ENCODE results near the gene NVL. TPM values are rescaled to one million over a fixed set of nuclear protein-coding genes. Genes with fewer than 3 reads are reported as not detected.
A peak's percentile ranks its signal among the peaks of the same experiment; 100 is the strongest.

Gene NVL
- polyA plus RNA-seq, 1 donor from 2014 or later, result 21.4 TPM

DNA sequence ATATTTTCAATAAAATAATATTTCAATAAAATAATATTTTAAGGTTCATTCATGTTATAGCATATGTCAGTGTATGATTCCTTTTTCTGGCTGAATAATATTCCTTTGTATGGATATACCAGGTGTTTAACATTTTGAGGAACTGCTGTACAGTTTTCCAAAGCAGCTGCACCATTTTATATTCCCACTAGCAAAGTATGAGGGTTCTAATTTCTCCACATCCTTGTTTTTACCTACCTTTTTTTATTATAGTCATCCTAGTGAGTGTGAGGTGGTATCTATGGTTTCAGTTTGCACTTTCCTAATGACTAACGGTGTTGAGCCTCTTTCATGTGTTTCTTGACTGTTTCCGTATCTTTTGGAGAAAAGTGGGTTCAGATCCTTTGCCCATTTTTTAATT, 141.7 kb downstream of the NVL start:
- peak overlapping the region in 2 of 4 donors; percentile 15 to 78 for H3K4me3 Mint-ChIP-seq
- H3K36me3 Mint-ChIP-seq, result peaks cover 7% of the 10 kb centered on the region
- peaks cover 29 to 44% (median 33%) of the 10 kb centered on the region in 3 donors for H3K4me1 Mint-ChIP-seq
- H3K9me3 Mint-ChIP-seq, result no peaks in the 10 kb centered on the region
- peak overlapping the region in 2 of 3 donors; percentile 41 to 89 for H3K27ac Mint-ChIP-seq
- no peaks in the 10 kb centered on the region for H3K27me3 Mint-ChIP-seq

DNA sequence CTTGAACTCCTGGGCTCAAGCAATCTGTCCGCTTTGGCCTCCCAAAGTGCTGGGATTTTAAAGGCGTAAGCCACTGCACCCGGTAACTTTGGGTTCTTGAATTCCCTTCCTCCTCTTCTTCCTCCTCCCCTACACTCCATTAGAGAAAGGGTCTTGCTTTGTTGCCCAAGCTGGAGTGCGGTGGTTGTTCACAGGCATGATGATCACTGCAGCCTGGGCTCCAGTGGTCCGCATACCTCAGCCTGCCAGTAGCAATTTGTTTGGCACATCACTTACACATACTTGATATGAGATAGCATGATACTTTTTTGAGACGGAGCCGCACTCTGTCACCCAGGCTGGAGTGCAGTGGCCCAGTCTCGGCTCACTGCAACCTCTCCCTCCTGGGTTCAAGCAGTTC, 144.8 kb downstream of the NVL start:
- Mint-ChIP-seq H3K27me3 (no peaks in the 10 kb centered on the region), H3K4me1 (peaks cover 32 to 43% (median 34%) of the 10 kb centered on the region in 3 donors)

DNA sequence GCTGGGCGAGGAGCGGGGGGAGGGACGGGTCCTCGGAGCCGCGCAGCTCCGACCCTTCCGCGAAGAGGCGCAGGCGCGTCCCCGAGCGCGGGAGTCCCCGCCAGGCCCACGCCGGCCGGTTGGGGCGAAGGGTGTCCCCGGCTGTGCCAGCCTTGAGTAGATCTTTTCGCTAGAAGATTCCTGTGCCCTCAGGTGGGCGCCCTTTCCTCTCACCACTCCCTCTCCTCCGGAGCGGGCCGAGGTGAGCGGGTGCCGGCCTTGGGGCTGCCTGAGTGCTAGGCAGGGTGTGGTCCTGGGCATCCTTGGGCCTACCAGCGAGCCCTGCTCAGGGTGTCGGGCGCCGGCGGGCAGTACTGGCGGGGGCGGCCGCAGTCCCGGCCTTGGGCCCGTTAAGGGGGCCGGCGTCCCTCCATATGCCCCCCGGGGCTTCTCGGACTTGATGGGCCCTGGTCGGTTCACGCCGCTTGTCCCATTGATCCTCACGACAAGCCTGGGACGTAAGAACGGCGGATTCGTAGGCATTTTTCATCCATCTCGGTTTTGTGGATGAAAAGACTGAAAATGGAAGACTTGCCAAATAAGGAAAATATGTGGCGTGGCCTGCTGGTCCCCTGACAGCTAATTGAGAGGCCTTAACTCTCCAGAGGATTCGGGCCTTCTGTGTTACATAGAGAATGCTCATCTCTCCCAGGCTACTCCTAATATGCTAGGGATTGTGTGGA, 146.2 kb downstream of the NVL start:
- H3K36me3 Mint-ChIP-seq, result peaks cover 6% of the 10 kb centered on the region
- peaks cover 26 to 40% (median 31%) of the 10 kb centered on the region in 3 donors for H3K4me1 Mint-ChIP-seq
- H3K9me3 Mint-ChIP-seq, result peaks cover 0 to 1% (median 0%) of the 10 kb centered on the region in 3 donors
- H3K27me3 Mint-ChIP-seq, result no peaks in the 10 kb centered on the region
- H3K27ac Mint-ChIP-seq, result peak overlapping the region; percentile 93 to 95 (median 95)
- peak overlapping the region; percentile 89 to 97 (median 93) for H3K4me3 Mint-ChIP-seq

More for the DNA sequence above, 144.8 kb downstream of the NVL start:
- peak overlapping the region; percentile 73 to 95 (median 95) for H3K27ac Mint-ChIP-seq
- H3K4me3 Mint-ChIP-seq, result peak overlapping the region; percentile 89 to 97 (median 93)
- peaks cover 6% of the 10 kb centered on the region for H3K36me3 Mint-ChIP-seq
- peaks cover 0 to 1% (median 0%) of the 10 kb centered on the region in 3 donors for H3K9me3 Mint-ChIP-seq

DNA sequence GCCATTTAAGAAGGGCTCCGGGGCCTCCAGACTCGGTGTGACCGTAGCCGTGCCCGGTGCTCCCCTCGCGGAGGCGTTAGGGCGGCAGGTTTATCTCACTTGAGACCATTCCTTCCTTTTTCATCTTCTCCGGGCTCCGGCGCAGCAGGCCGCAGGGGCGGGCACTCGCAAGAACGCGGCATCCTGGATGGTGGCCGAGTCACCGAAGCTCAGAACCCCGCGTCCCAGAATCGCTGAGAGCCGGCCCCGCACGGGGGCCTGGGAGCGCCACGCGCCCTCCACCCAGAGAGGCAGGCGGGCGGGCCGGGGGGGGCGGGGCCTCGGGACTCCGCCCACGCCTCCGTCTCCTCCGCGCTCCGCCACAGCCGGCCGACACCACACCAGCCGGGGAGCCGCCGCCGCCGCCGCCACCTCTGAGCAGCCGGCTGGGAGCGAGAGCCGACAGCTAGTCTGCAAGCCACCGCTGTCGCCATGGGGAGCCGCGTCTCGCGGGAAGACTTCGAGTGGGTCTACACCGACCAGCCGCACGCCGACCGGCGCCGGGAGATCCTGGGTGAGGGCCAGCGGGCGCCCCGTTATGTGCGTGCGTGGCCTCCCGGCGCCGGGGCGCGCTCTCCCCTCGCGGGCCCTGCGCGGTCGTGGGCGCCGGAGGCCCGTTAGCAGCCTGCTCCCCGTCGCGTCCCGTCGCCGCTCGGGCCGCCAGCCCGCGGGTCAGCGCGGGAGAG, 146.9 kb downstream of the NVL start, which contains the start of gene DEGS1:
DEGS1 (plus strand) TSS at position 375 of the 725 bp plus-strand sequence; CDS start at position 472, 97 bp downstream.
- peaks cover 2% of the 10 kb centered on the region for H3K36me3 Mint-ChIP-seq
- H3K27ac Mint-ChIP-seq, result peak within 1 kb of the TSS; percentile 95 to 100 (median 97)
- H3K4me1 Mint-ChIP-seq, result peaks cover 21 to 34% (median 26%) of the 10 kb centered on the region in 3 donors
- H3K9me3 Mint-ChIP-seq, result peaks cover 0 to 1% (median 0%) of the 10 kb centered on the region in 3 donors
- no peaks in the 10 kb centered on the region for H3K27me3 Mint-ChIP-seq
- H3K4me3 Mint-ChIP-seq, result peak within 1 kb of the TSS; percentile 91 to 97 (median 94)

DNA sequence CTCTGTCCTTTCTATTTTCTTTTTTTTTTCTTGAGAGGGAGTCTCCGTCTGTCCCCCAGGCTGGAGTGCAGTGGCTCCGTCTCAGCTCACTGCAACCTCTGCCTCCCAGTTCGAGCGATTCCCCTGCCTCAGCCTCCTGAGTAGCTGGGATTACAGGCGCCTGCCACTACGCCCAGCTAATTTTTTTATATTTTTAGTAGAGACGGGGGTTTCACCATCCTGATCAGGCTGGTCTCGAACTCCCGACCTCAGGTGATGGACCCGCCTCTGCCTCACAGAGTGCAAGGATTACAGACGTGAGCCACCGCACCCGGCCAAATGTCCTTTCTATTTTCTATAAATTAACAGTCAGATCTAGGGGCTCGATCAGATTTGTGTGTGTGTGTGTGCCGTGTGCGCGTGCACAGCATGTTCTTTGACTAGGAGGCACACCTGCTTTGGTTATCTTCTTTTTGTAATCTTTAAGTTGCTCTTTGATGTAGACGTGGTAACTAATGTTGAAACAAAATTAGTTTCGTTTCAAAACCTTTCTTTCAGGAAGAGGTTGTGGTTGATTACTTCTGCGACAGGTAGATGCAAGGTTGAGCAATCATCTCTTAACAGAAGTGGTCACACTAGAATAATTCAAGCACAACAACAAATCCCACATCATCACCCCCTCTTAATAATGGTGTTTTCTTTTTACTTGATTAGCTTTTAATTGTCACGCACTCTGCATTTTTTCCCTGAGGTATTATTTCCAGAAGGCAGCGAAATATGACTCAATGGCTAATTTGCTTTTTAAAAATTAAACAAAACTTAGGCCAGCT, 147.7 kb downstream of the NVL start:
- Mint-ChIP-seq H3K36me3 (peaks cover 2% of the 10 kb centered on the region), H3K27me3 (no peaks in the 10 kb centered on the region), H3K27ac (peak overlapping the region; percentile 95 to 100 (median 97)), H3K9me3 (peaks cover 0 to 1% (median 0%) of the 10 kb centered on the region in 3 donors), H3K4me1 (peaks cover 21 to 32% (median 26%) of the 10 kb centered on the region in 3 donors), H3K4me3 (peak overlapping the region; percentile 88 to 92 (median 91))

DNA sequence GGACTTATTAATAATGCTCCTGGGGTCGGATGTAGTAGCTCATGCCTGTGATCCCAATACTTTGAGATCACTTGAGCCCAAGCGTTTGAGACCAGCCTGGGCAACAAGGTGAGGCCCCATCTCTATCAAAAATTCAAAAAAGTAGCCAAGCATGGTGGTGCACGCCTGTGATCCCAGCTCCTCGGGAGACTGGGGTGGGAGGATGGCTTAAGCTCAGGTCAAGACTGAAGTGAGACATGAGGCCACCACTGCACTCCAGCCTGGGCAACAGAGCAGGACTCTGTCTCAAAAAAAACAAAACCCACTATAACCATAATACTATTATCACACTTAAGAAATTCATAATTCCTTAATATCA, 148.5 kb downstream of the NVL start:
- peak overlapping the region in 3 of 4 donors; percentile 88 to 92 (median 91) for H3K4me3 Mint-ChIP-seq
- peak overlapping the region; percentile 95 to 100 (median 97) for H3K27ac Mint-ChIP-seq
- peaks cover 0 to 1% (median 0%) of the 10 kb centered on the region in 3 donors for H3K9me3 Mint-ChIP-seq
- H3K4me1 Mint-ChIP-seq, result peaks cover 21 to 27% (median 22%) of the 10 kb centered on the region in 3 donors
- H3K36me3 Mint-ChIP-seq, result peaks cover 2% of the 10 kb centered on the region
- no peaks in the 10 kb centered on the region for H3K27me3 Mint-ChIP-seq

DNA sequence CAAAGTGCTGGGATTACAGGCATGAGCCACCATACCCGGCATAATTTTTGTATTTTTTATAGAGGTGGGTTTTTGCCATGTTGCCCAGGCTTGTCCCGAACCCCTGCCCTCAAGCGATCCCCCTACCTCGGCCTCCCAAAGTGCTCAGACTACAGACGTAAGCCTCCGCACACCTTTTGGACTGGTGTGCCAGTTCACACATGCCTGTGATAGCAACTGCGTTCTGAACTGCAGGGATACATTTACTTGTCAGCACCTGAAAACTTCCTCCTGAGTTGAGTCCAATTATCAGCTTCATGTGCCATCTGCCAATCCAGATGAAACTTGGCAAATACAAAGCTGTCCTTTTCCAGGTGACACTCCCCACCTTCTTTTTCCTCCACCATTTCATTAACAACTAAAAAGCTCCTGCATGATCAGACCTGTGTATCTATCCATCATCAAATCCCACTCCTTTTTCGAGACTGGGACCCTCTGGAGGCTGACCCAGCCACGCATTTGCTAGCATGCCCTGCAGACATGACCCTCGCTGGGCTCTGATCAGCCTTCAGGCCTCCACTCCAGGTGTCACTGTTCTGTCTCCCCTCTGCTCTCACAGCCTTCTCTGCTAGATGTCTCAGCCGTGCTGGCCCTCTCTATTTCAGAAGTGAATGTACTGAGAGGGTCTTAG, 149.1 kb downstream of the NVL start:
- H3K27ac Mint-ChIP-seq, result peak overlapping the region in 1 of 3 donors; percentile 97
- H3K4me1 Mint-ChIP-seq, result peaks cover 16 to 24% (median 18%) of the 10 kb centered on the region in 3 donors
- peaks cover 0 to 1% (median 0%) of the 10 kb centered on the region in 3 donors for H3K9me3 Mint-ChIP-seq
- H3K4me3 Mint-ChIP-seq, result peak overlapping the region in 2 of 4 donors; percentile 41 to 59
- peaks cover 2% of the 10 kb centered on the region for H3K36me3 Mint-ChIP-seq
- no peaks in the 10 kb centered on the region for H3K27me3 Mint-ChIP-seq

DNA sequence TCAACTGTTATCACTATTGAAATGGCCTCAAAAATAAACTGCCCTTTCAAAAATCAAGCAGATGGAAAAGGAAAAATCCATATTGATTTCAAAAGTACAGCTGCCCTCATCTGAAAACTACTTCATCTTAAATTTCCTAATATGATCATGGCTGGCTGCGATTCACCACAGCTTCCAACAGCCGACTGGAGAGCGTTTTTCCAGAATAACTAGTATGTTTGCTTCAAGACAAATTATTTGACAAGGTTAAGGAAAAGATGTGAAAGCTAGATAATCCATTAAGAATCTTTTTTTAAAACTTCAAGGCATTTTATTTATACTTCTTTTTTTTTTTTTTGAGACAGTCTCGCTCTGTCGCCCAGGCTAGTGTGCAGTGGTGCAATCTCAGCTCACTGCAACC, 151.1 kb downstream of the NVL start:
- Mint-ChIP-seq H3K4me1 (peaks cover 6 to 11% (median 9%) of the 10 kb centered on the region in 3 donors), H3K27me3 (no peaks in the 10 kb centered on the region), H3K27ac (no peak overlapping the region), H3K9me3 (peaks cover 0 to 1% (median 0%) of the 10 kb centered on the region in 3 donors), H3K4me3 (peak overlapping the region in 1 of 4 donors; percentile 65), H3K36me3 (no peaks in the 10 kb centered on the region)

DNA sequence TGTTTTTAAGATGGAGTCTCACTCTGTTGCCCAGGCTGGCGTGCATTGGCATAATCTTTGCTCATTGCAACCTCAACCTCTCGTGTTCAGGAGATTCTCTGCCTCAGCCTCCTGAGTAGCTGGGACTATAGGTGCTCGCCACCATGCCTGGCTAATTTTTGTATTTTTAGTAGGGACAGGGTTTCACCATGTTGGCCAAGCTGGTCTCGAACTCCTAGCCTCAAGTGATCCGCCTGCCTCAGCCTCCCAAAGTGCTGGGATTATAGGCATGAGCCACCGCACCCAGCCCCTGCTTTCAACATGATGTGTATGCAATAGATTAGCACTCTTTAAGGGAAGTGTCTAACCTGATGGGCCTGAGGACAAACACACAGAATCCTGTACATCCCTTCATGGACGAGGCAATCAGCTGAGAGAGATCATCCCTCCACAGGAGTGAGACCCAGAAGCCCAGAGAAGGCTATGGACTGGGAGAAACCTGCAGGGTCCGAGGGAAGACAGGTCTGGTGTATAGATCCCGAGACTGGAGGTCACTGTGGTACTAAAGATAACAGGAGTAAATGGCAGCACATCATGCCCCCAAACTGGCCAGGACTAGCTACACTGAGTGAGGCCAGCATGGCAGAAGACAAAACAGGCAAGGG, 152.5 kb downstream of the NVL start:
- Mint-ChIP-seq H3K4me3 (no peak overlapping the region), H3K27ac (no peak overlapping the region), H3K4me1 (peaks cover 6 to 11% (median 8%) of the 10 kb centered on the region in 3 donors), H3K27me3 (peaks cover 3% of the 10 kb centered on the region), H3K9me3 (peaks cover 0 to 1% (median 0%) of the 10 kb centered on the region in 3 donors), H3K36me3 (no peaks in the 10 kb centered on the region)

Other genes with a start within 250 kb of the NVL start
- gene FBXO28, start 216.1 kb downstream of the NVL start, polyA plus RNA-seq, result 20.4 TPM
- gene DEGS1, start 146.9 kb downstream of the NVL start, polyA plus RNA-seq, result 114 TPM
- gene CNIH4, start 26.7 kb upstream of the NVL start, polyA plus RNA-seq, result 21.5 TPM
- 4.0 TPM for gene WDR26, start 104.6 kb upstream of the NVL start, polyA plus RNA-seq

Data from IgD-negative memory B cell (primary cell).